H9 (cell line): Measurements from ENCODE around the gene ABCG2. TPM values are rescaled to one million over a fixed set of nuclear protein-coding genes. Genes with fewer than 3 reads are reported as not detected.

Experiments
- DNase-seq: peaks from one replicate; pipeline ENCODE4 v3.0.0-alpha.2; 2017
- H2AFZ ChIP-seq: one replicate; pipeline ENCODE4 v1.6.1; 2013; ENCODE audit warnings: mild to moderate bottlenecking, low read length, control low read depth, moderate library complexity
- H2AK5ac ChIP-seq: 2 replicates; pipeline ENCODE4 v1.6.1; 2013; ENCODE audit warnings: low read length, control low read depth, mixed read lengths; ENCODE audit not compliant: insufficient read length
- H2BK120ac ChIP-seq: one replicate; pipeline ENCODE4 v1.6.1; 2013; ENCODE audit warnings: low read depth, mild to moderate bottlenecking, low read length, control low read depth, inconsistent platforms; ENCODE audit not compliant: poor library complexity, severe bottlenecking
- H2BK12ac ChIP-seq: 2 replicates; pipeline ENCODE4 v1.6.1; 2013; ENCODE audit warnings: low read length, control low read depth, mixed read lengths, low read depth; ENCODE audit not compliant: insufficient read length
- H2BK15ac ChIP-seq: 2 replicates; pipeline ENCODE4 v1.6.1; 2013; ENCODE audit warnings: low read depth, low read length, control low read depth
- H2BK20ac ChIP-seq: one replicate; pipeline ENCODE4 v1.6.1; 2013; ENCODE audit warnings: low read depth, mild to moderate bottlenecking, low read length, control low read depth, inconsistent platforms; ENCODE audit not compliant: poor library complexity, severe bottlenecking
- H2BK5ac ChIP-seq: 2 replicates; pipeline ENCODE4 v1.6.1; 2013; ENCODE audit warnings: low read length, control low read depth, mixed read lengths; ENCODE audit not compliant: insufficient read length
- H3K14ac ChIP-seq: 2 replicates; pipeline ENCODE4 v1.6.1; 2013; ENCODE audit warnings: low read length, control low read depth; ENCODE audit not compliant: insufficient read depth
- H3K18ac ChIP-seq: 2 replicates; pipeline ENCODE4 v1.6.1; 2013; ENCODE audit warnings: low read depth, mild to moderate bottlenecking, mixed read lengths, low read length, control low read depth; ENCODE audit not compliant: insufficient read length
- H3K23ac ChIP-seq: 2 replicates; pipeline ENCODE4 v1.6.1; 2013; ENCODE audit warnings: low read length, control low read depth, mixed read lengths, low read depth; ENCODE audit not compliant: insufficient read length
- H3K23me2 ChIP-seq: 2 replicates; pipeline ENCODE4 v1.6.1; 2013; ENCODE audit warnings: low read depth, mild to moderate bottlenecking, mixed read lengths, low read length, control low read depth; ENCODE audit not compliant: insufficient read length, poor library complexity, severe bottlenecking
- H3K27ac ChIP-seq: 2 replicates; pipeline ENCODE4 v1.5.1; 2013; ENCODE audit warnings: low read length, control low read depth, mixed read lengths, low read depth; ENCODE audit not compliant: insufficient read length
- H3K27me3 ChIP-seq: 2 replicates; pipeline ENCODE4 v1.6.1; 2013; ENCODE audit warnings: low read length, control low read depth, inconsistent platforms; ENCODE audit not compliant: insufficient read depth
- H3K4ac ChIP-seq: 2 replicates; pipeline ENCODE4 v1.6.1; 2013; ENCODE audit warnings: low read depth, mild to moderate bottlenecking, control low read depth, inconsistent platforms, low read length, moderate library complexity
- H3K4me1 ChIP-seq: 2 replicates; pipeline ENCODE4 v1.6.1; 2013; ENCODE audit warnings: low read length, control low read depth, inconsistent platforms; ENCODE audit not compliant: insufficient read depth
- H3K4me2 ChIP-seq: 2 replicates; pipeline ENCODE4 v1.6.1; 2013; ENCODE audit warnings: low read length, control low read depth, mixed read lengths; ENCODE audit not compliant: insufficient read length, insufficient read depth
- H3K56ac ChIP-seq: 2 replicates; pipeline ENCODE4 v1.6.1; 2013; ENCODE audit warnings: low read depth, mild to moderate bottlenecking, mixed read lengths, low read length, control low read depth; ENCODE audit not compliant: insufficient read length
- H3K79me1 ChIP-seq: 2 replicates; pipeline ENCODE4 v1.6.1; 2013; ENCODE audit warnings: low read depth, mild to moderate bottlenecking, moderate library complexity, low read length, control low read depth, inconsistent platforms; ENCODE audit not compliant: insufficient read depth, poor library complexity, severe bottlenecking
- H3K79me2 ChIP-seq: 2 replicates; pipeline ENCODE4 v1.6.1; 2013; ENCODE audit warnings: low read length, control low read depth, inconsistent platforms; ENCODE audit not compliant: insufficient read depth
- H3K9ac ChIP-seq: 2 replicates; pipeline ENCODE4 v1.6.1; 2013; ENCODE audit warnings: low read length, control low read depth, mixed read lengths; ENCODE audit not compliant: insufficient read length; ENCODE audit errors: extremely low read depth
- H3K9me3 ChIP-seq: one replicate; pipeline ENCODE4 v1.6.1; 2013; ENCODE audit warnings: low read depth, low read length, inconsistent platforms; ENCODE audit not compliant: control insufficient read depth
- H3T11ph ChIP-seq: one replicate; pipeline ENCODE4 v1.6.1; 2013; ENCODE audit warnings: mild to moderate bottlenecking, low read length, control low read depth, inconsistent platforms
- H4K20me1 ChIP-seq: one replicate; pipeline ENCODE4 v1.6.1; 2013; ENCODE audit not compliant: control insufficient read depth, insufficient read length, insufficient read depth
- H4K5ac ChIP-seq: 2 replicates; pipeline ENCODE4 v1.6.1; 2013; ENCODE audit warnings: low read depth, mild to moderate bottlenecking, mixed read lengths, low read length, control low read depth; ENCODE audit not compliant: insufficient read length
- H4K8ac ChIP-seq: replicated peaks from 2 replicates; pipeline ENCODE4 v1.6.1; 2013; ENCODE audit warnings: low read length, control low read depth, mixed read lengths, low read depth; ENCODE audit not compliant: insufficient read length
- H4K91ac ChIP-seq: 2 replicates; pipeline ENCODE4 v1.6.1; 2013; ENCODE audit warnings: low read depth, mild to moderate bottlenecking, moderate library complexity, mixed read lengths, low read length, control low read depth; ENCODE audit not compliant: insufficient read length
- H3K27ac Mint-ChIP-seq, 3 experiments: 2 replicates in 2 of 3; 3 replicates in 1 of 3; pipeline ENCODE4 v1.8.0; 2020 to 2021; ENCODE audit warnings: mixed read lengths in 3 of 3, mild to moderate bottlenecking in 1 of 3, moderate library complexity in 1 of 3
- H3K27me3 Mint-ChIP-seq: 2 replicates; pipeline ENCODE4 v1.8.0; 2021; ENCODE audit warnings: low read depth, mild to moderate bottlenecking, moderate library complexity, mixed read lengths
- H3K36me3 Mint-ChIP-seq, 3 experiments: 2 replicates in 2 of 3; 3 replicates in 1 of 3; pipeline ENCODE4 v1.8.0; 2020 to 2021; ENCODE audit warnings: low read depth in 3 of 3, mixed read lengths in 3 of 3; ENCODE audit not compliant: insufficient read depth in 1 of 3
- H3K4me1 Mint-ChIP-seq, 2 experiments: 2 replicates each; pipeline ENCODE4 v1.8.0; 2020; ENCODE audit warnings: mixed read lengths in 2 of 2
- H3K4me3 Mint-ChIP-seq, 2 experiments: 2 replicates in 1 of 2; 3 replicates in 1 of 2; pipeline ENCODE4 v1.8.0; 2020 to 2021; ENCODE audit warnings: mild to moderate bottlenecking in 2 of 2, mixed read lengths in 2 of 2, moderate library complexity in 1 of 2
- H3K9me3 Mint-ChIP-seq, 2 experiments: 2 replicates in 1 of 2; 3 replicates in 1 of 2; pipeline ENCODE4 v1.8.0; 2020; ENCODE audit warnings: mild to moderate bottlenecking in 2 of 2, mixed read lengths in 2 of 2, moderate library complexity in 1 of 2
- WGBS: extraction: QIAGEN DNeasy Blood & Tissue Kit; methylation state at CpG from one replicate; pipeline ENCODE4 v1.1.7; 2013; ENCODE audit warnings: missing lambda C conversion rate, low lambda C conversion rate, mixed read lengths; ENCODE audit not compliant: insufficient read length; ENCODE audit errors: extremely low coverage; 5-methylcytosine and 5-hydroxymethylcytosine counted together
- total RNA-seq: library from RNA; stranded (reverse); gene quantifications from 2 replicates; pipeline ENCODE4 v1.2.1, GENCODE V29; 2021
- TF ChIP-seq, protein P1 (sequence below): fragments of 200-600 bp; sonication (generic); conservative IDR thresholded peaks from 3 replicates; pipeline ENCODE4 v1.8.0; 2021; ENCODE audit warnings: antibody characterized with exemption, mild to moderate bottlenecking

The ABCG2 gene
- total RNA-seq, 1 experiment from 2014 or later, result 1.5 TPM

DNA sequence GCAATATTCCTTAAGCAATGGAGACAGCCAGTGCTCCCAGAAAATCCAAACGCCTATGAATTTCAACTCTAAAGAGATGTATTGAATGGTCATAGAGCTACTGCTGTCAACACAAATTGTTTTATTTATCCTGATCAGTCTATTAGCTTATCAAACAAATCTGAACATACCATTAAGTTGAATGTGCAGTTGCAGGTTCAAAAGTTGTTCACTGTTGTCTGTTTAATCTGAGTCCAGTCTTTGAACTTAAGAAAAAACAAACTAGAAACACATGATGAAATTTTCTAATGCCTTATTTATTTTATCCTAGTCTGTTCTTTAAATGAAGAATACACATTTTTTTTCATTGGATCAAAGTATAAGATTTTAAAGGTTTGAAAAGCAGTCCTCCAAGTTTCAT lies 77.8 kb downstream of the ABCG2 start:
- Histone ChIP-seq H4K5ac (no peak overlapping the region), H2BK12ac (no peak overlapping the region), H3K27me3 (no peaks in the 10 kb centered on the region), H3K9me3 (no peaks in the 10 kb centered on the region), H2BK5ac (no peak overlapping the region), H2AK5ac (no peak overlapping the region), H2BK15ac (no peak overlapping the region), H3K27ac (no peak overlapping the region), H2BK20ac (no peak overlapping the region), H3K4ac (no peak overlapping the region), H3T11ph (no peak overlapping the region), H2AFZ (no peak overlapping the region), H4K20me1 (no peaks in the 10 kb centered on the region), H3K4me1 (no peaks in the 10 kb centered on the region), H4K8ac (no peak overlapping the region), H3K9ac (no peak overlapping the region), H3K56ac (no peak overlapping the region), H3K14ac (no peak overlapping the region), H4K91ac (no peak overlapping the region), H3K18ac (no peak overlapping the region), H3K79me1 (no peaks in the 10 kb centered on the region), H2BK120ac (no peak overlapping the region), H3K23me2 (no peaks in the 10 kb centered on the region), H3K4me2 (no peak overlapping the region), H3K23ac (no peak overlapping the region), H3K79me2 (no peaks in the 10 kb centered on the region)
- Mint-ChIP-seq H3K4me1 (peaks cover 0 to 5% of the 10 kb centered on the region in 2 experiments; a peak in 2 of 4 replicates), H3K4me3 (no peak overlapping the region), H3K9me3 (no peaks in the 10 kb centered on the region), H3K27me3 (no peaks in the 10 kb centered on the region; the same call in 1 of the 2 replicates), H3K36me3 (peaks cover 0 to 7% (median 4%) of the 10 kb centered on the region in 3 experiments; a peak in 5 of 7 replicates), H3K27ac (no peak overlapping the region)
- no CpG with 5 or more reads among the region's 1 CpG for WGBS
- TF ChIP-seq, protein P1, sequence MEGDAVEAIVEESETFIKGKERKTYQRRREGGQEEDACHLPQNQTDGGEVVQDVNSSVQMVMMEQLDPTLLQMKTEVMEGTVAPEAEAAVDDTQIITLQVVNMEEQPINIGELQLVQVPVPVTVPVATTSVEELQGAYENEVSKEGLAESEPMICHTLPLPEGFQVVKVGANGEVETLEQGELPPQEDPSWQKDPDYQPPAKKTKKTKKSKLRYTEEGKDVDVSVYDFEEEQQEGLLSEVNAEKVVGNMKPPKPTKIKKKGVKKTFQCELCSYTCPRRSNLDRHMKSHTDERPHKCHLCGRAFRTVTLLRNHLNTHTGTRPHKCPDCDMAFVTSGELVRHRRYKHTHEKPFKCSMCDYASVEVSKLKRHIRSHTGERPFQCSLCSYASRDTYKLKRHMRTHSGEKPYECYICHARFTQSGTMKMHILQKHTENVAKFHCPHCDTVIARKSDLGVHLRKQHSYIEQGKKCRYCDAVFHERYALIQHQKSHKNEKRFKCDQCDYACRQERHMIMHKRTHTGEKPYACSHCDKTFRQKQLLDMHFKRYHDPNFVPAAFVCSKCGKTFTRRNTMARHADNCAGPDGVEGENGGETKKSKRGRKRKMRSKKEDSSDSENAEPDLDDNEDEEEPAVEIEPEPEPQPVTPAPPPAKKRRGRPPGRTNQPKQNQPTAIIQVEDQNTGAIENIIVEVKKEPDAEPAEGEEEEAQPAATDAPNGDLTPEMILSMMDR, result no peak
- no peak for DNase-seq
